GM12892 (cell line): Measurements from ENCODE around the gene PSPN.

Source experiments
- POLR2A ChIP-seq: IDR thresholded peaks from 2 replicates; pipeline ENCODE4 v1.6.1; 2011; ENCODE audit warnings: low read depth, low read length, control low read depth
- POLR2AphosphoS5 ChIP-seq: IDR thresholded peaks from 2 replicates; pipeline ENCODE4 v1.6.1; 2011; ENCODE audit warnings: low read depth, low read length, control low read depth
- TAF1 ChIP-seq: IDR thresholded peaks from 2 replicates; pipeline ENCODE4 v1.6.1; 2011; ENCODE audit warnings: low read depth, mild to moderate bottlenecking, control low read depth, low read length, borderline replicate concordance

DNA sequence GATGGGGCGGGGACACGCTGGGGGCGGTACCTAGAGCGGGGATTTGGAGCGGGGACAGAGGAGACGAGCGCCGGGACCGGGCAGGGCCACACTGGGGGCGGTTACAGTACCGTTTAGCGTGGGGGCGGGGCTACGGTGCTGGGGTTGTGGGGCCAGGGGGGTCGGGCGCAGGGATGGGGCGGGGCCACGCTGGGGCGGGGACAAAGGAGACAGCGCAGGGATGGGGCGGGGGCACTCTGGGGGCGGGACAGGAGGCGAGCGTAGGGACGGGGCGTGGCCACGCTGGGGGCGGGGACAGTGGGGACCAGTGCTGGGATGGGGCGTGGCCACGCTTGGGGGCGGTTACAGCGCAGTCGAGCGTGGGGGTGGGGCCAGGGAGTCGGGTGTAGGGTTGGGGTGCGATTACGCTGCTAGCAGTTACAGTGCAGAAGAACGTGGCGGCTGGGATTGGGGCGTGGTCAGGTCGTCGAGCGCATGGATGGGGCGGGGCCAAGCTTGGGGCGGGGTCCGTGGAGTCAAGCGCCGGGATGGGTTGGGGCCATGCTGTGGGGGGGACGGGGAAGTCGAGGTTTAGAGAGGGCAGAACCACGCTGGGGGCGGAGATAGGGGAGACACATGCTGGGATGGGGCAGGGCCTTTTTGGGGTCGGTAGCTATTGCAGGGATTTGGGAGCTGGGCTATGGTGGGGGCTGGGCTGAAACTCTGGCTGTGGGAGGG, 2.5 kb downstream of the PSPN start:
- TF ChIP-seq POLR2A (no peak), POLR2AphosphoS5 (no peak; the same call in 1 of the 2 replicates), TAF1 (no peak)
